ENCODE measurements around the gene CMTM8.
A peak's percentile ranks its signal among the peaks of the same experiment; 100 is the strongest.

The CMTM8 gene

GRCh38 chr3:32302601-32303398, 64.3 kb downstream of the CMTM8 start:
- TF ChIP-seq CTCF (conservative IDR thresholded peaks at IDR 0.05): no peak
- peak overlapping the region; percentile 77 for H3K27ac ChIP-seq

- no peak for TF ChIP-seq CTCF (conservative IDR thresholded peaks at IDR 0.05)
- H3K27ac ChIP-seq: peak overlapping the region; percentile 77
These were observed 64.9 kb downstream of the CMTM8 start for GRCh38 chr3:32303399-32303747.

GRCh38 chr3:32303977-32304881, 65.7 kb downstream of the CMTM8 start:
- no peak for TF ChIP-seq CTCF (conservative IDR thresholded peaks at IDR 0.05)
- H3K27ac ChIP-seq: peak overlapping the region; percentile 77

GRCh38 chr3:32305361-32305876, 66.9 kb downstream of the CMTM8 start:
- TF ChIP-seq CTCF (conservative IDR thresholded peaks at IDR 0.05): no peak
- H3K27ac ChIP-seq: peak overlapping the region; percentile 77

- TF ChIP-seq CTCF (conservative IDR thresholded peaks at IDR 0.05): no peak
- peak overlapping the region; percentile 77 for H3K27ac ChIP-seq
These were observed 67.6 kb downstream of the CMTM8 start for GRCh38 chr3:32306072-32306471.

- H3K27ac ChIP-seq: no peak overlapping the region
- TF ChIP-seq CTCF (conservative IDR thresholded peaks at IDR 0.05): no peak
These were observed 69.1 kb downstream of the CMTM8 start for GRCh38 chr3:32307591-32307990.

- no peak overlapping the region for H3K27ac ChIP-seq
- TF ChIP-seq CTCF (conservative IDR thresholded peaks at IDR 0.05): no peak
These were observed 69.9 kb downstream of the CMTM8 start for GRCh38 chr3:32308378-32308777.

Data from VCaP (cell line).